ENCODE results near the gene AP2A2. TPM values are rescaled to one million over a fixed set of nuclear protein-coding genes. Genes with fewer than 3 reads are reported as not detected.

The AP2A2 gene
- total and polyA plus RNA-seq, 8 donors, result 15.0 to 350 (median 39.9) TPM

GRCh38 chr11:965206-965775, 39.6 kb downstream of the AP2A2 start:
- Histone ChIP-seq H3K4me3 (no peak overlapping the region), H3K4me1 (peaks cover 0 to 34% (median 7%) of the 10 kb centered on the region in 4 donors), H3K9me3 (no peaks in the 10 kb centered on the region), H3K27me3 (no peaks in the 10 kb centered on the region), H3K27ac (no peak overlapping the region), H3K36me3 (peaks cover 21 to 69% (median 64%) of the 10 kb centered on the region in 4 donors)
- intact Hi-C loops (cut with DNase I; ENCODE audit: low total_unique reads), result no loop called here
- WGBS, 5 donors, result 86 to 97% (median 91%) methylated on average over 12 to 13 of the region's 13 CpGs
- TF ChIP-seq CTCF (IDR thresholded peaks at IDR 0.05) (no peak), EP300 (IDR thresholded peaks at IDR 0.05) (no peak), POLR2AphosphoS5 (IDR thresholded peaks at IDR 0.05) (no peak), POLR2A (IDR thresholded peaks at IDR 0.05) (no peak)
- no peak for DNase-seq

- TF ChIP-seq CTCF (IDR thresholded peaks at IDR 0.05) (no peak), EP300 (IDR thresholded peaks at IDR 0.05) (no peak), POLR2A (IDR thresholded peaks at IDR 0.05) (no peak), POLR2AphosphoS5 (IDR thresholded peaks at IDR 0.05) (no peak)
- DNase-seq, result no peak
- H3K27ac ChIP-seq, result no peak overlapping the region
- WGBS, 5 donors, result 86 to 91% (median 91%) methylated on average over 24 to 31 of the region's 31 CpGs
- intact Hi-C loops (cut with DNase I; ENCODE audit: low total_unique reads), result no loop called here
- H3K9me3 ChIP-seq, result no peaks in the 10 kb centered on the region
- peaks cover 29 to 69% (median 64%) of the 10 kb centered on the region in 4 donors for H3K36me3 ChIP-seq
- H3K4me3 ChIP-seq, result no peak overlapping the region
- no peaks in the 10 kb centered on the region for H3K27me3 ChIP-seq
- peaks cover 0 to 34% (median 7%) of the 10 kb centered on the region in 4 donors for H3K4me1 ChIP-seq
Observed at GRCh38 chr11:967995-968751, 42.5 kb downstream of the AP2A2 start.

GRCh38 chr11:968822-969221, 43.2 kb downstream of the AP2A2 start:
- WGBS, 5 donors, result 93 to 95% (median 94%) methylated on average over 14 of the region's 14 CpGs
- TF ChIP-seq POLR2A (IDR thresholded peaks at IDR 0.05), result no peak
- no peak for TF ChIP-seq POLR2AphosphoS5 (IDR thresholded peaks at IDR 0.05)
- no peak for TF ChIP-seq CTCF (IDR thresholded peaks at IDR 0.05)
- no peak for TF ChIP-seq EP300 (IDR thresholded peaks at IDR 0.05)
- peaks cover 0 to 34% (median 7%) of the 10 kb centered on the region in 4 donors for H3K4me1 ChIP-seq
- intact Hi-C loops (cut with DNase I; ENCODE audit: low total_unique reads), result no loop called here
- H3K9me3 ChIP-seq, result no peaks in the 10 kb centered on the region
- no peak overlapping the region for H3K27ac ChIP-seq
- peaks cover 34 to 69% (median 64%) of the 10 kb centered on the region in 4 donors for H3K36me3 ChIP-seq
- no peak overlapping the region for H3K4me3 ChIP-seq
- no peak for DNase-seq
- no peaks in the 10 kb centered on the region for H3K27me3 ChIP-seq

GRCh38 chr11:969651-970205, 44.1 kb downstream of the AP2A2 start:
- no peak overlapping the region for H3K27ac ChIP-seq
- no peak for DNase-seq
- TF ChIP-seq POLR2A (IDR thresholded peaks at IDR 0.05) (no peak), POLR2AphosphoS5 (IDR thresholded peaks at IDR 0.05) (no peak), CTCF (IDR thresholded peaks at IDR 0.05) (no peak), EP300 (IDR thresholded peaks at IDR 0.05) (no peak)
- 87 to 93% (median 88%) methylated on average over 9 of the region's 9 CpGs for WGBS, 5 donors
- H3K36me3 ChIP-seq, result peaks cover 34 to 69% (median 64%) of the 10 kb centered on the region in 4 donors
- H3K27me3 ChIP-seq, result no peaks in the 10 kb centered on the region
- intact Hi-C loops (cut with DNase I; ENCODE audit: low total_unique reads), result no loop called here
- peaks cover 0 to 34% (median 7%) of the 10 kb centered on the region in 4 donors for H3K4me1 ChIP-seq
- no peaks in the 10 kb centered on the region for H3K9me3 ChIP-seq
- H3K4me3 ChIP-seq, result no peak overlapping the region

Data from stomach (tissue), 9 donors.